Astrocyte of the spinal cord (primary cell): ENCODE measurements around the gene FNDC10.

Source experiments
- DNase-seq: peaks from one replicate; pipeline ENCODE4 v3.0.0; 2011; ENCODE audit warnings: low read depth, low spot score
- H3K4me3 ChIP-seq: 2 replicates; pipeline ENCODE4 v1.5.1; 2011; ENCODE audit warnings: low read depth, mild to moderate bottlenecking, low read length, moderate library complexity
- CTCF ChIP-seq: IDR thresholded peaks from 2 replicates; pipeline ENCODE4 v1.5.1; 2012; ENCODE audit warnings: low read depth, mild to moderate bottlenecking, low read length, inconsistent platforms
- in situ Hi-C: cut with HindIII; loops from 2 replicates; pipeline ENCODE4 v1.10.0; 2017; ENCODE audit warnings: low sequenced_read_pairs

FNDC10 gene

GRCh38 chr1:1594602-1595260 lies 5.2 kb downstream of the FNDC10 start:
- no peak for DNase-seq
- TF ChIP-seq CTCF = no peak
- no peak overlapping the region for H3K4me3 ChIP-seq
- in situ Hi-C loops = no loop called here

GRCh38 chr1:1593834-1594601 lies 5.9 kb downstream of the FNDC10 start:
- in situ Hi-C loops = no loop called here
- no peak overlapping the region for H3K4me3 ChIP-seq
- no peak for DNase-seq
- no peak for TF ChIP-seq CTCF

- no peak overlapping the region for H3K4me3 ChIP-seq
- TF ChIP-seq CTCF = no peak
- in situ Hi-C loops = no loop called here
- no peak for DNase-seq
These were observed 8.5 kb downstream of the FNDC10 start for GRCh38 chr1:1591452-1591851.

- in situ Hi-C loops = no loop called here
- no peak overlapping the region for H3K4me3 ChIP-seq
- no peak for DNase-seq
- TF ChIP-seq CTCF = no peak
These were observed 16.5 kb downstream of the FNDC10 start for GRCh38 chr1:1583347-1584010.

- no peak overlapping the region for H3K4me3 ChIP-seq
- no peak for TF ChIP-seq CTCF
- in situ Hi-C loops = no loop called here
- DNase-seq = no peak
These were observed 17.2 kb downstream of the FNDC10 start for GRCh38 chr1:1582585-1583346.

- in situ Hi-C loops = no loop called here
- H3K4me3 ChIP-seq = no peak overlapping the region
- no peak for TF ChIP-seq CTCF
- DNase-seq = no peak
These were observed 21.5 kb downstream of the FNDC10 start for GRCh38 chr1:1578371-1578940.
